Activated T-cell treated with anti-CD3 and anti-CD28 coated beads for 4 hours (primary cell): ENCODE measurements around the gene CSRP1.
"Not testable (repeated sequence)": the region's sequence is repeated elsewhere in the genome, so short reads cannot be mapped to it uniquely, and the experiment has no call there.

Source experiments
- DNase-seq: peaks from one replicate; pipeline ENCODE4 v3.0.0-alpha.2; 2020

CSRP1 gene

GRCh38 chr1:201537891-201538611 is 31.1 kb upstream of the CSRP1 start:
- no peak for DNase-seq

- no peak for DNase-seq
Measured at GRCh38 chr1:201537467-201537866, 30.5 kb upstream of the CSRP1 start.

- DNase-seq: no peak
Measured at GRCh38 chr1:201537028-201537427, 30.1 kb upstream of the CSRP1 start.

- DNase-seq: no peak
Measured at GRCh38 chr1:201536558-201536957, 29.6 kb upstream of the CSRP1 start.

GRCh38 chr1:201535919-201536245 is 29.0 kb upstream of the CSRP1 start:
- DNase-seq: no peak

GRCh38 chr1:201535046-201535918 is 28.4 kb upstream of the CSRP1 start:
- DNase-seq: no peak

- no peak for DNase-seq
Measured at GRCh38 chr1:201533836-201534235, 26.9 kb upstream of the CSRP1 start.

- DNase-seq: no peak
Measured at GRCh38 chr1:201531551-201532425, 24.9 kb upstream of the CSRP1 start.

- no peak for DNase-seq
Measured at GRCh38 chr1:201530741-201531531, 24.0 kb upstream of the CSRP1 start.

- no peak for DNase-seq
Measured at GRCh38 chr1:201528631-201529252, 21.8 kb upstream of the CSRP1 start.

GRCh38 chr1:201527879-201528278 is 21.0 kb upstream of the CSRP1 start:
- DNase-seq: no peak

GRCh38 chr1:201525193-201525778 is 18.4 kb upstream of the CSRP1 start:
- no peak for DNase-seq

- not testable (repeated sequence) for DNase-seq
Measured at GRCh38 chr1:201520046-201520575, 13.2 kb upstream of the CSRP1 start.

- no peak for DNase-seq
Measured at GRCh38 chr1:201518071-201518470, 11.1 kb upstream of the CSRP1 start.

GRCh38 chr1:201517631-201518030 is 10.7 kb upstream of the CSRP1 start:
- DNase-seq: no peak

- no peak for DNase-seq
Measured at GRCh38 chr1:201516511-201517127, 9.7 kb upstream of the CSRP1 start.

- no peak for DNase-seq
Measured at GRCh38 chr1:201515895-201516294, 9.0 kb upstream of the CSRP1 start.

- no peak for DNase-seq
Measured at GRCh38 chr1:201515062-201515750, 8.3 kb upstream of the CSRP1 start.

GRCh38 chr1:201514466-201514865 is 7.5 kb upstream of the CSRP1 start:
- DNase-seq: no peak
